Measurements from ENCODE around the gene DCAF11.

GRCh38 chr14:24129410-24129998, 14.9 kb downstream of the DCAF11 start:
- TF ChIP-seq POLR2A (IDR thresholded peaks at IDR 0.05) (no peak), CTCF (IDR thresholded peaks at IDR 0.05) (no peak)

All from esophagus squamous epithelium (tissue), 4 donors.